Measurements from ENCODE around the gene COBLL1.
"Not testable (repeated sequence)": the region's sequence is repeated elsewhere in the genome, so short reads cannot be mapped to it uniquely, and the experiment has no call there.

COBLL1 gene

DNA sequence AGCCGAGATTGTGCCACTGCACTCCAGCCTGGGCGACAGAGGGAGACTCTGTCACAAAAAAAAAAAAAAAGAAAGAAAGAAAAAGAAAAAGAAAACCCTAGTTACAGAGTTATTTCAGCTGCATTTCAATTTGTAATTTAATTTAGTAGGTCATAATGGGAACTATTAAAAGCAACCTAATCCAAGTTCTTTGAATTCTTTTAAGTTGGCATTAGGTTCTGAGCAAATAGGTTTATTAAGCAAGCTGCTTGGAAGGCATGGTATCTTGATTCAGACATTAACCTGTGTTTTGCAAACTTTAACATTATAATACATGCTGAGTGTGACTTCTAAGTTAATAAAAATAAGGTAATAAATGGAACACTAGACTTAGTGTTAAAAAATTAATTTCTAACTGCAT is 29.8 kb upstream of the COBLL1 start:
- ATAC-seq (replicated peaks), result no peak
- Mint-ChIP-seq H3K9me3 (peaks cover 6 to 9% of the 10 kb centered on the region in 2 donors), H3K27ac (no peak overlapping the region), H3K4me1 (ENCODE audit: low read depth in 2 of 2) (no peaks in the 10 kb centered on the region), H3K36me3 (ENCODE audit: insufficient read depth) (no peaks in the 10 kb centered on the region), H3K4me3 (no peak overlapping the region), H3K27me3 (no peaks in the 10 kb centered on the region)
- no peak for DNase-seq

- H3K27me3 Mint-ChIP-seq, result no peaks in the 10 kb centered on the region
- H3K9me3 Mint-ChIP-seq, result peaks cover 5 to 9% of the 10 kb centered on the region in 2 donors
- ATAC-seq (replicated peaks), result no peak
- H3K27ac Mint-ChIP-seq, result no peak overlapping the region
- DNase-seq, result no peak
- no peaks in the 10 kb centered on the region for H3K4me1 Mint-ChIP-seq (ENCODE audit: low read depth in 2 of 2)
- no peaks in the 10 kb centered on the region for H3K36me3 Mint-ChIP-seq (ENCODE audit: insufficient read depth)
- no peak overlapping the region for H3K4me3 Mint-ChIP-seq
These were observed 27.8 kb upstream of the COBLL1 start for GRCh38 chr2:164869420-164869772.

DNA sequence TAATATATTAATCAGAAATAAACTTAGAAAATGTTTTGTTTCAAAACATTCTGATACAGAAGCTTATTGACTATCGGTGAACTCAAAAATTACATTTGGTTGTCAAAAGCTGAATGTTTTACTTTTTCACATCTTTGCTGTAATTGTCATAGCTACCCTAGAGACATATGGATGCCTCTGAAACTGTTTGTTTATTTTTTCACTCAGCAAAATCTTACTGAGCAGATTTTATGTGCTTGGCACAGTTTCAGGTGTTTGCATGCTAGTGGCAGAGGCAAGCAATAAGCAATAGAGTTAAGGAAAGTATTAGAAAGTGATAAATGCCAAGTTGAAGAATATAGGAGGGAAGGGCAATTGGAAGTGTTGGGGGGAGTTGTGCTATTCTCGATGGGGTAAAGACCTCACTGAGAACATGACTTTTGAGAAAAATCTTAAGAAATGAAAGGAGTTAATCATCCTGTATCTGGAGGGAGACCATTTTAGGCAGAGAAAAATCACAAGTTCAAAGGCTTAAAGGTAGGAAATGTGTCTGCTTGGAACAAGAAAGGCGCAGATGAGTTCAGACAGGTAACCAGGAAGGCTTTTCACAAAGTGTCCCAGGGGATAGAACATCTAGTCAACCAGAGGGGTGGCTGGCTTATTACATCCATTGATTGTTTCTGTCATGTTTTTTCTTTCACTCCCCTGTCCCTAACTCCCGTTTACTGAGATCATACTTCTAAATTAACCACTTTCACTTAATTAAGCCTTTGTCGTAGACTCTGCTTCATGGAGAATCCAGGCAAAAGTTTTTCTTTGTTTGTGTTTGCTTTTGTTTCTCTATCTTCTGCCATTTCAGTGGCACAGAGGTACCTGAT is 27.2 kb upstream of the COBLL1 start:
- no peaks in the 10 kb centered on the region for H3K27me3 Mint-ChIP-seq
- no peak for DNase-seq
- ATAC-seq (replicated peaks), result no peak
- peaks cover 3 to 9% of the 10 kb centered on the region in 2 donors for H3K9me3 Mint-ChIP-seq
- no peak overlapping the region for H3K4me3 Mint-ChIP-seq
- no peak overlapping the region for H3K27ac Mint-ChIP-seq
- H3K4me1 Mint-ChIP-seq (ENCODE audit: low read depth in 2 of 2), result no peaks in the 10 kb centered on the region
- H3K36me3 Mint-ChIP-seq (ENCODE audit: insufficient read depth), result no peaks in the 10 kb centered on the region

DNA sequence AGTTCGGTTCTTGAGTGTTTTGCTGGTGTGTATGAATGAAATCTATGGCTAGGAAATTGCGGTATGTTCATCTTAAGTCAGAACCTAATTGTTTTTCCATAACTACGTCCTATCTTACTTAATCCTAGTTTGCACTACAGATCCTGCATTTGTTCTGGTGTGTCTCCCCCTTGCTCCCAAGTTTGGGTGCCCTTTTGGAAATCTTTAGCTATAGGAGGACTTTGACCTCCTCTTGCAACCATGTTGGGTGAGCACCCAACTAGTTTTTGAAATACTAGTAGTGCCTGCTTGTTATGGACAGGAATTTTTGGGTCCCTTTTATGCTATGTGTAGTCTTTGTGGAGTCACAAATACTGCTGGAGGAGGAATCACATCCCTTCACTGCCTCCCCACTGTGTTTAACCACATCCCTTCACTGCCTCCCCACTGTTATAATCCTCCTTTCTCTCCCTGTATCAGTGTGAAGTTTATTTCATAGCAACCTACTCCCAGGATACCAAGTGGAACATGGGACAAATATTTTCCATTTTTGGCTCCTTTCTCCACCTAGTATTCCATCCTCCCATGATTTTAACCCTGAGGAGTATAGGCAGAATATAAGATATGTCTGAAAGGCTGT is 26.3 kb upstream of the COBLL1 start:
- Mint-ChIP-seq H3K9me3 (peaks cover 3 to 9% of the 10 kb centered on the region in 2 donors), H3K4me3 (no peak overlapping the region), H3K27ac (no peak overlapping the region), H3K4me1 (ENCODE audit: low read depth in 2 of 2) (no peaks in the 10 kb centered on the region), H3K27me3 (no peaks in the 10 kb centered on the region), H3K36me3 (ENCODE audit: insufficient read depth) (peaks cover 3% of the 10 kb centered on the region)
- no peak for ATAC-seq (replicated peaks)
- DNase-seq, result no peak

- not testable (repeated sequence) for H3K4me1 Mint-ChIP-seq (ENCODE audit: low read depth in 2 of 2); H3K27ac Mint-ChIP-seq; H3K36me3 Mint-ChIP-seq (ENCODE audit: insufficient read depth); H3K4me3 Mint-ChIP-seq; H3K9me3 Mint-ChIP-seq; ATAC-seq (replicated peaks); DNase-seq; H3K27me3 Mint-ChIP-seq
These were observed 24.8 kb upstream of the COBLL1 start for GRCh38 chr2:164866381-164866780.

DNA sequence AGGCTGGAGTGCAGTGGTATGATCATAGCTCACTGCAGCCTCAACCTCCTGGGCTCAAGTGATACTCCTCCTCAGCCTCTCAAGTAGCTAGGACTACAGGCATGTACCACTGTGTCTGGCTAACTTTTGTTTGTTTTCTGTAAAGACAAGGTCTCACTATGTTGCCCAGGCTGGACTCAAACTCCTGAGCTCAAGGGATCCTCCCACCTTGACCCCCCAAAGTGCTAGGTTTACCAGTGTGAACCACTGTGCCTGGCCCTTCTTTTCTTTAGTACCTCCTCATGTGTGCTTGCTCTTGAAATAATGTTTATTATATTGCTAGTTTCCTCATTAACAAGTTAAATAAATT is 19.0 kb upstream of the COBLL1 start:
- no peak overlapping the region for H3K4me3 Mint-ChIP-seq
- H3K4me1 Mint-ChIP-seq (ENCODE audit: low read depth in 2 of 2), result no peaks in the 10 kb centered on the region
- H3K27ac Mint-ChIP-seq, result no peak overlapping the region
- H3K27me3 Mint-ChIP-seq, result no peaks in the 10 kb centered on the region
- no peak for DNase-seq
- H3K36me3 Mint-ChIP-seq (ENCODE audit: insufficient read depth), result peaks cover 3% of the 10 kb centered on the region
- ATAC-seq (replicated peaks), result no peak
- peaks cover 0 to 8% of the 10 kb centered on the region in 2 donors for H3K9me3 Mint-ChIP-seq

DNA sequence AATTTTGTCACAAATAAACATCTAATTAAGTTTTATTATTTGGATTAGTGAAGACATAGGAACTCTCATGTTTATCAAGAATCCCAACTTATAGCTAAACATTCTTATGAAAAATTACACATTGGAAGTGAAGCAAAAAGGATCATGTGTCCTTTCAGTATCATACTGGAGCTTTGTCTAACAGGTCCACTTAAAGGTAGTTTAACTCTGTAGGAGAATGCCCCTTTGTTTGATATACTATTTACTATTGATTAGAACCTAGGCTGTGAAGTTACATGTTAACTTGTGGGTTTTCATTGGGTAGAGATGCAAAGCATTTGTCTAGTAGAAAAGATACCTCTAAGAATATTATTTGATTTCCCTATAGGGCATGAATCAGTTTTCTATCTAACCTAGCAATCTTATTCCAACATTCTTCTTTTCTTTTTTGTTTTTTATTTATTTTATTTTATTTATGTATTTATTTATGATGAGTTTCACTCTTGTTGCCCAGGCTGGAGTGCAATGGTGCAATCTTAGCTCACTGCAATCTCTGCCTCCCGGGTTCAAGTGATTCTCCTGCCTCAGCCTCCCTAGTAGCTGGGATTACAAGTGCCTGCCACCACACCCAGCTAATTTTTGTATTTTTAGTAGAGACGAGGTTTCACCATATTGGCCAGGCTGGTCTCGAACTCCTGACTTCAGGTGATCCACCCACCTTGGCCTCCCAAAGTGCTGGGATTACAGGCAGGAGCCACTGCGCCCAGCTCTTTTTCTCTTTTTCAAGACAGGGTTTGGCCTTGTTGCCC is 18.5 kb upstream of the COBLL1 start:
- not testable (repeated sequence) for ATAC-seq (replicated peaks); H3K36me3 Mint-ChIP-seq (ENCODE audit: insufficient read depth); H3K27ac Mint-ChIP-seq; DNase-seq; H3K4me3 Mint-ChIP-seq; H3K27me3 Mint-ChIP-seq; H3K9me3 Mint-ChIP-seq; H3K4me1 Mint-ChIP-seq (ENCODE audit: low read depth in 2 of 2)

DNA sequence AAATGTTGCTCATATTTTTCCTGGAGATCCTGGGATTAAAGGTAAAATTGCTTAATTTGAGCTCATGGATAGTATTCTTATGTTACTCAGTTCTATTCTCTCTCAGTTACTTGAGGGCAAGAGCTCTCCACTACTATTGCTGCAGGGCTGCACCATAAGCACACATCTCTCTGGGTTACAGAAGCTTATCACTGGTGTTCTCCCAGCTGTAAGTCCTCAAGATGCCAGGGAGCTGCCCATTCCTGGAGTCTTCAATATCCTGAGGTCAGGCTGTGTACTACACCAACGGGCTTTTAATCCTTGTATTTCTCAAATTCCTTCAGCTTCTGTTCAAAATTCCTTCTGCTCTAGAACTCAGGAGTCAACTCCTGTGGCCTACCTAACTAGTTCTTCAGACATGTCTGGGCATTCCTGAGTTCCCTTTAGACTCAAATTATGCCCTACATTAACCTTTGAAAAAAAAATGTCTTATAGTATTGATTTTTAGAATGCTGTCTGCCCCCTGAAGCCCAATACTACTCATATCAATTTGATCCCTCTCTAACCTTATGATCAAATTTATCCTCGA is 17.7 kb upstream of the COBLL1 start:
- Mint-ChIP-seq H3K36me3 (ENCODE audit: insufficient read depth) (peaks cover 3% of the 10 kb centered on the region), H3K9me3 (peaks cover 0 to 8% of the 10 kb centered on the region in 2 donors), H3K4me3 (no peak overlapping the region), H3K4me1 (ENCODE audit: low read depth in 2 of 2) (no peaks in the 10 kb centered on the region), H3K27me3 (no peaks in the 10 kb centered on the region), H3K27ac (no peak overlapping the region)
- no peak for ATAC-seq (replicated peaks)
- DNase-seq, result no peak

GRCh38 chr2:164852086-164852485 is 10.5 kb upstream of the COBLL1 start:
- no peaks in the 10 kb centered on the region for H3K4me1 Mint-ChIP-seq (ENCODE audit: low read depth in 2 of 2)
- H3K4me3 Mint-ChIP-seq, result no peak overlapping the region
- H3K27me3 Mint-ChIP-seq, result no peaks in the 10 kb centered on the region
- DNase-seq, result no peak
- no peak overlapping the region for H3K27ac Mint-ChIP-seq
- no peaks in the 10 kb centered on the region for H3K9me3 Mint-ChIP-seq
- no peaks in the 10 kb centered on the region for H3K36me3 Mint-ChIP-seq (ENCODE audit: insufficient read depth)
- ATAC-seq (replicated peaks), result no peak

- Mint-ChIP-seq H3K9me3 (no peaks in the 10 kb centered on the region), H3K4me1 (ENCODE audit: low read depth in 2 of 2) (no peaks in the 10 kb centered on the region), H3K27me3 (no peaks in the 10 kb centered on the region), H3K4me3 (no peak overlapping the region), H3K27ac (no peak overlapping the region), H3K36me3 (ENCODE audit: insufficient read depth) (no peaks in the 10 kb centered on the region)
- ATAC-seq (replicated peaks), result no peak
- DNase-seq, result no peak
These were observed 8.6 kb upstream of the COBLL1 start for GRCh38 chr2:164850235-164850634.

DNA sequence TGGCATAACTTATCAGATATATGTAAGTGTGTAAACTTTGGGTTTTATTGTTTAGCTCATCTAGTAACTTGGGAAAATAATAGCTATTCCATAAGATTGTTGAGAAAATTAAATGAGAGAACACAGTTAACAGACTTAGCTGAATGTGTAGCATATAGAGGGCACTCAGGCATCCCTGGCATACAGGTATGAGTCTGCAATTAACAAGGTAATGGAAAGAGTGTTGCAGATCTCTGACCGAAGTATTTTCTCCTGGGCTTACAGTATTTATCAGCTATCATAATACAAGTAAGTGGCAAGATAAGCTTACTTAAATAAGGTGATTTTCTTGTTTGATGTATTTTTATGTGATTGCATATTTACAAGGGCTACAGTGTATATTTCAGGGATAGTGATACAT is 7.9 kb upstream of the COBLL1 start:
- Mint-ChIP-seq H3K27ac (no peak overlapping the region), H3K4me3 (no peak overlapping the region), H3K9me3 (no peaks in the 10 kb centered on the region), H3K27me3 (peaks cover 0 to 3% of the 10 kb centered on the region in 2 donors), H3K36me3 (ENCODE audit: insufficient read depth) (no peaks in the 10 kb centered on the region), H3K4me1 (ENCODE audit: low read depth in 2 of 2) (no peaks in the 10 kb centered on the region)
- ATAC-seq (replicated peaks) (no peak), DNase-seq (no peak)

GRCh38 chr2:164847981-164848741 is 6.5 kb upstream of the COBLL1 start:
- Mint-ChIP-seq H3K27me3 (peaks cover 0 to 6% of the 10 kb centered on the region in 2 donors), H3K9me3 (peaks cover 0 to 2% of the 10 kb centered on the region in 2 donors), H3K36me3 (ENCODE audit: insufficient read depth) (no peaks in the 10 kb centered on the region), H3K4me1 (ENCODE audit: low read depth in 2 of 2) (no peaks in the 10 kb centered on the region), H3K4me3 (no peak overlapping the region), H3K27ac (no peak overlapping the region)
- DNase-seq, result no peak
- ATAC-seq (replicated peaks), result no peak

DNA sequence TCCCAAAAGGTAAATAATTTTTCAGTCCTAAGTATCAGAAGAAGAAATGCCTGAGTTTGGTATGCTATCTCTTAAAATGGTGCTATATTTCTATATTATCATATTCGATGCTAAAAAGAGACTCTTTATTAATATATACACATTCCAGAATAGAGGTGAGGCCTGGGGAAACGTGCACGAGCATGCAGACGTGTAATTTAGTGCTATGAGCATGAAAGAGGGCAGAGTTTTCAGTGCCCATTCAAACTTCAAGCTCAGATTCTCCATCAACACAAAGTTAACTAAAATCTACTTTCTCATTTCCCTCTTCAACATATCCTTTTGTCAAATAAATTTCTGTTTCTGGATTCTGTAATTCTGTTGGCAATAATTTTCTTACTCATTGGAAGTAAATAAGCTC is 5.7 kb upstream of the COBLL1 start:
- Mint-ChIP-seq H3K36me3 (ENCODE audit: insufficient read depth) (no peaks in the 10 kb centered on the region), H3K27ac (no peak overlapping the region), H3K9me3 (peaks cover 0 to 2% of the 10 kb centered on the region in 2 donors), H3K27me3 (peaks cover 0 to 6% of the 10 kb centered on the region in 2 donors), H3K4me3 (no peak overlapping the region), H3K4me1 (ENCODE audit: low read depth in 2 of 2) (no peaks in the 10 kb centered on the region)
- no peak for ATAC-seq (replicated peaks)
- DNase-seq, result no peak
